GM18520 (cell line): Measurements from ENCODE around the gene ZNF57.
"Not testable (repeated sequence)": the region's sequence is repeated elsewhere in the genome, so short reads cannot be mapped to it uniquely, and the experiment has no call there.

Experiments
- ATAC-seq: cut with Tn5 transposase; IDR thresholded peaks from one replicate; pipeline ENCODE4 v1.9.1; 2021; ENCODE audit not compliant: unreplicated experiment

The ZNF57 gene

GRCh38 chr19:2950286-2951124 lies 49.8 kb downstream of the ZNF57 start:
- peak; percentile 94 for ATAC-seq

GRCh38 chr19:2952953-2953481 lies 52.3 kb downstream of the ZNF57 start:
- ATAC-seq, result no peak

GRCh38 chr19:2957160-2957559 lies 56.4 kb downstream of the ZNF57 start:
- no peak for ATAC-seq

- no peak for ATAC-seq
Observed at GRCh38 chr19:2960120-2960519, 59.4 kb downstream of the ZNF57 start.

GRCh38 chr19:2962018-2962670 lies 61.4 kb downstream of the ZNF57 start:
- ATAC-seq, result no peak

- ATAC-seq, result no peak
Observed at GRCh38 chr19:2963122-2963521, 62.4 kb downstream of the ZNF57 start.

- not testable (repeated sequence) for ATAC-seq
Observed at GRCh38 chr19:2963631-2964030, 62.9 kb downstream of the ZNF57 start.

- no peak for ATAC-seq
Observed at GRCh38 chr19:2964874-2965273, 64.1 kb downstream of the ZNF57 start.

GRCh38 chr19:2967972-2968371 lies 67.2 kb downstream of the ZNF57 start:
- no peak for ATAC-seq
